ENCODE results near the gene CRYBG1.
"Not testable (repeated sequence)": the region's sequence is repeated elsewhere in the genome, so short reads cannot be mapped to it uniquely, and the experiment has no call there.

Gene CRYBG1

GRCh38 chr6:106513808-106514582 is 153.5 kb downstream of the CRYBG1 start:
- peak overlapping the region; percentile 78 for H3K4me3 ChIP-seq (ENCODE audit: low read length)
- DNase-seq (ENCODE audit: low read depth) = peak; percentile 62
- no peak for TF ChIP-seq CTCF (conservative IDR thresholded peaks at IDR 0.05; ENCODE audit: low read length)

- TF ChIP-seq CTCF (conservative IDR thresholded peaks at IDR 0.05; ENCODE audit: low read length) = no peak
- no peak overlapping the region; the same call in 1 of the 2 replicates for H3K4me3 ChIP-seq (ENCODE audit: low read length)
- no peak for DNase-seq (ENCODE audit: low read depth)
Observed at GRCh38 chr6:106514583-106514885, 154.0 kb downstream of the CRYBG1 start.

GRCh38 chr6:106515582-106515981 is 155.1 kb downstream of the CRYBG1 start:
- DNase-seq (ENCODE audit: low read depth); H3K4me3 ChIP-seq (ENCODE audit: low read length): not testable (repeated sequence)

GRCh38 chr6:106516616-106517015 is 156.1 kb downstream of the CRYBG1 start:
- no peak overlapping the region for H3K4me3 ChIP-seq (ENCODE audit: low read length)

GRCh38 chr6:106517706-106518105 is 157.2 kb downstream of the CRYBG1 start:
- no peak for DNase-seq (ENCODE audit: low read depth)
- no peak for TF ChIP-seq CTCF (conservative IDR thresholded peaks at IDR 0.05; ENCODE audit: low read length)
- no peak overlapping the region for H3K4me3 ChIP-seq (ENCODE audit: low read length)

More at GRCh38 chr6:106516616-106517015, 156.1 kb downstream of the CRYBG1 start:
- no peak for TF ChIP-seq CTCF (conservative IDR thresholded peaks at IDR 0.05; ENCODE audit: low read length)
- no peak for DNase-seq (ENCODE audit: low read depth)

- TF ChIP-seq CTCF (conservative IDR thresholded peaks at IDR 0.05; ENCODE audit: low read length) = no peak
- peak; percentile 38 for DNase-seq (ENCODE audit: low read depth)
- peak overlapping the region; percentile 58 for H3K4me3 ChIP-seq (ENCODE audit: low read length)
Observed at GRCh38 chr6:106518748-106519147, 158.2 kb downstream of the CRYBG1 start.

- H3K4me3 ChIP-seq (ENCODE audit: low read length) = peak overlapping the region; percentile 58
- no peak for TF ChIP-seq CTCF (conservative IDR thresholded peaks at IDR 0.05; ENCODE audit: low read length)
- peak; percentile 99 for DNase-seq (ENCODE audit: low read depth)
Observed at GRCh38 chr6:106519460-106520394, 159.2 kb downstream of the CRYBG1 start.
